Measurements from ENCODE around the gene NOTCH2.
"Not testable (repeated sequence)": the region's sequence is repeated elsewhere in the genome, so short reads cannot be mapped to it uniquely, and the experiment has no call there.

GRCh38 chr1:120093548-120094181 is 24.2 kb upstream of the NOTCH2 start:
- not testable (repeated sequence) for TF ChIP-seq CTCF (IDR thresholded peaks at IDR 0.05; ENCODE audit: low read depth, low read length, poor library complexity, severe bottlenecking); EZH2phosphoT487 (IDR thresholded peaks at IDR 0.05; ENCODE audit: borderline replicate concordance, low read length)
